Jurkat, Clone E6-1 (cell line): ENCODE results near the gene PRRT1B.
A peak's percentile ranks its signal among the peaks of the same experiment; 100 is the strongest.

Source experiments
- DNase-seq: peaks from one replicate; pipeline ENCODE4 v3.0.0-alpha.2; 2011; ENCODE audit warnings: low read depth, low spot score
- H3K4me3 ChIP-seq: 2 replicates; pipeline ENCODE4 v1.5.1; 2011; ENCODE audit warnings: mild to moderate bottlenecking, low read length, control low read depth, moderate library complexity

Gene PRRT1B

GRCh38 chr9:131590907-131591844 is 45.9 kb downstream of the PRRT1B start:
- DNase-seq: peak; percentile 53
- no peak overlapping the region for H3K4me3 ChIP-seq

DNA sequence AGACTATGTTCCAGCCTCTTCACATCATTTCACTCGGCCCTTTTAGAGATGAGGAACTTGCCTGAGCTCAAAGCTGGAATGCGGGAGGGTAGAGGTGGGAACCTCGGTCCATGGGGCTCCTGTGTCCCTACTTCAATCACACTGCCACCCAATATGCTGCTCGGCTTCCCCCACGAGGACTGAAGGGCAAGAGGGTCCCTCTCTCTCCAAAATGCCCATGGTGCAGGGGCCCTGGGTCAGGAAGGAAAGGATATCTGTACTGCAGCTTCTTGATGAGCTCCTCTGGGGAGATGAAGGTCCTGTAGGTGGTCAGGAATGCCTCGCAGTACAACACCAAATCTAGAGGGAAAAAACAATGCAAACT is 46.5 kb downstream of the PRRT1B start:
- H3K4me3 ChIP-seq: no peak overlapping the region
- no peak for DNase-seq

- no peak for DNase-seq
- no peak overlapping the region for H3K4me3 ChIP-seq
These were observed 47.9 kb downstream of the PRRT1B start for GRCh38 chr9:131593091-131593820.

GRCh38 chr9:131593936-131594665 is 48.8 kb downstream of the PRRT1B start:
- H3K4me3 ChIP-seq: no peak overlapping the region
- no peak for DNase-seq

- no peak overlapping the region for H3K4me3 ChIP-seq
- no peak for DNase-seq
These were observed 49.8 kb downstream of the PRRT1B start for GRCh38 chr9:131594906-131595665.

- no peak for DNase-seq
- no peak overlapping the region for H3K4me3 ChIP-seq
These were observed 50.5 kb downstream of the PRRT1B start for GRCh38 chr9:131595696-131596429.

GRCh38 chr9:131596430-131596743 is 51.1 kb downstream of the PRRT1B start:
- no peak for DNase-seq
- no peak overlapping the region for H3K4me3 ChIP-seq

- DNase-seq: no peak
- no peak overlapping the region for H3K4me3 ChIP-seq
These were observed 51.9 kb downstream of the PRRT1B start for GRCh38 chr9:131597246-131597645.

GRCh38 chr9:131598121-131598520 is 52.8 kb downstream of the PRRT1B start:
- DNase-seq: no peak

DNA sequence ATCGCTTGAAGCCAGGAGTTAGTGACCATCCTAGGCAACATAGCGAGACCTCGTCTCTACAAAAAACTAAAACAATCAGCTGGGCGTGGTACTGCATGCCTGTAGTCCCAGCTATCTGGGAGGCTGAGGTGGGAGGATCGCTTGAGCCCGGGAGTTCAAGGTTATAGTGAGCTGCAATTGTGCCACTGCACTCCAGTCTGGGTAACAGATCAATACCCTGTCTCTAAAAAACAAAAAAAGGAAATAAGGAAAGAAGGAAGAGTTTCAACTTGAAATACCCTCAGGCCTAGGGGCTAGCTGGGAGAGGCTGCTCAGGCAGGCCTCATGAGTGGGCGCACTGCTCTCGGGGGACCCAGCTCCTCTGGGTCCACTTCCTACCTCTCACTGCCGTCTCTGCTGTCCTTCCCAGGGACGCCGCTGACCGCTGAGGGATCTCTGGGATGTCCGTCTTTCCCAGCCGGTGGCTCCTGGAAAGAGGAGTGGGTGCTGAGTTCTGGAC is 56.4 kb downstream of the PRRT1B start:
- DNase-seq: no peak
- no peak overlapping the region for H3K4me3 ChIP-seq

More at GRCh38 chr9:131598121-131598520, 52.8 kb downstream of the PRRT1B start:
- H3K4me3 ChIP-seq: no peak overlapping the region

DNA sequence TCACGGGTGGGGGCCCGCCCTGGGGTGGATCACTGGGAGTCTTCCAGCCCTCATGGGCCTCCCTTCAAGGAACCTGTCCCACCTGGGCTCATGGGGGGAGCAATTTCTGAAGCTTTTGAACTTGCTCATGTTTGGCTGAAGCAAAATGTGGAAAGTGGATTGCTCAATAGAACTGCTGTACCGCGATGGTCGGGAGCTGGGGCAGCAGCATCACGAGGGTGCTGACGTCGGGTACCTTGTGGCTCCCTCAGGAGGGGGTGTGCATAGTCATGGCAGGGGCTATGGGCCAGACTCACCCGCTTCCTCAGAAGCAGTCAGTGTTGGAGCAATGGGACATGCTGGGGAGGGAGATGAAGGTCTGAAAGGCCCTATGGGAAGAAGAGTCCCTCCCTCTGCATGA is 57.9 kb downstream of the PRRT1B start:
- DNase-seq: no peak
- no peak overlapping the region for H3K4me3 ChIP-seq

DNA sequence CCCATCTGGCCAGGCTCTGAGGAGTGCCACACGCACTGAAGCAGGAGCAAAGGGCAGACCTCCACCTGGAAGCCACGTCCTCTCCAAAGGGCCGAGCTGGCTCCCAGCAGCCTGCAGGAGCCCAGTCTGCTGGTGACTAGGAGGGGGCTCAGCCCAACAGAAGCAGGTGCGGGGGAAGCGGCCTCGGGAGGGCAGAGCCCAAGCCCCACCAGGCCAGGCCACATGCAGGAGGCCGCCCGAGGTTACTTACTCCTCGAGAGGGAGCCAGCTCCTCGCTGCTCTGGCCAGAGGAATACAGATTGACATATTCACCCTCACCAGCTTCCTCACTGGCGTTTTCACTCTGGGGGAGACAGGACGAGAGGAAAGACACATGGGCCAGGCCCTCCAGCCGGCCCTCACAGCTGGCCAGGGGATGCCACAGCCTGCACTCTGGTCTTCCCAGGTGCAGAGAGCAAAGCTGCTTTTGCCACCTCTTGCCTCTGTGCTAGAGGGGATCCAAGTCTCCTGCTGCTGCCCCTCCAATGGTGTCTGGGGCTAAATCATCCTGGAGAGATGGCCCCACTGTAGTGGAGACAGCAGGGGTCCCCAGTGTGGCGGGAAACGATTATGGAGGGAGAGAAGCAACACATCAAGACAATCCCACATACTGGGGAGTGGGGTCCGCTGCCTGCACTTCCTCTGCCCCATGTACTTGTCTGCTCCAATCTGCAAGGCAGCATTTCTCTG is 58.6 kb downstream of the PRRT1B start:
- no peak overlapping the region for H3K4me3 ChIP-seq
- DNase-seq: no peak

GRCh38 chr9:131605770-131606590 is 60.7 kb downstream of the PRRT1B start:
- no peak for DNase-seq

DNA sequence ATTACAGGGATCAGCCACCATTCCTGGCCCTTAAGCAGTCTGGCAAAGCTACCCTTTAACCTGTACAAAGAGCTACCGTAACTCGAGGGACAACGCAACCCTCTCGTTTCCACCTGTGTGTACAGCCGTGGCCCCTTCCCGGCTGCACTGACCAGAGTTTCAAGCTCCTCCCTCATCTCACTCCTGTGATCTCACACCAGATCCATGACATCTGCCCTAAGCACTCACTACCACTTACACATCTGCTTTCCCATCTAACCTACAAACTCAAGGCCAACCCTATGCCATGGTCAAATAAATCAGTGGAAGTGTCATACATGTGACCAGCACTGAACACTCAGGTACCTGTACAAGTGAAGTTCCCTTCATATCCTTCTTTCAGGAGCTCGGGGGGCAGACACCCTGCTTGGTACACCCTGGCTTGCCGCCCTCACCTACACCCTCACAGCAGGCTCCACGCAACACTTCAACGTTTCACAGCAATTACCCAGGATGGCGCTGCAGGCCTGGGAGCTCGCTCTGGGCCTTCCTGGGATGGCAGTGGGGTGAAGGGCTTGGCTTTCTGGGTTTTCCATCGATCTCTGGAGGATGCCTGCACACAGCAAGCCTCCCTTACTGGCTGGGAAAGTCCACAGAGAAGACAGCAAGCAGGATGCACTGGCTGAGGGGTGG is 61.7 kb downstream of the PRRT1B start:
- H3K4me3 ChIP-seq: no peak overlapping the region
- DNase-seq: no peak

More at GRCh38 chr9:131605770-131606590, 60.7 kb downstream of the PRRT1B start:
- H3K4me3 ChIP-seq: no peak overlapping the region

GRCh38 chr9:131607591-131607990 is 62.3 kb downstream of the PRRT1B start:
- no peak overlapping the region for H3K4me3 ChIP-seq
- no peak for DNase-seq

DNA sequence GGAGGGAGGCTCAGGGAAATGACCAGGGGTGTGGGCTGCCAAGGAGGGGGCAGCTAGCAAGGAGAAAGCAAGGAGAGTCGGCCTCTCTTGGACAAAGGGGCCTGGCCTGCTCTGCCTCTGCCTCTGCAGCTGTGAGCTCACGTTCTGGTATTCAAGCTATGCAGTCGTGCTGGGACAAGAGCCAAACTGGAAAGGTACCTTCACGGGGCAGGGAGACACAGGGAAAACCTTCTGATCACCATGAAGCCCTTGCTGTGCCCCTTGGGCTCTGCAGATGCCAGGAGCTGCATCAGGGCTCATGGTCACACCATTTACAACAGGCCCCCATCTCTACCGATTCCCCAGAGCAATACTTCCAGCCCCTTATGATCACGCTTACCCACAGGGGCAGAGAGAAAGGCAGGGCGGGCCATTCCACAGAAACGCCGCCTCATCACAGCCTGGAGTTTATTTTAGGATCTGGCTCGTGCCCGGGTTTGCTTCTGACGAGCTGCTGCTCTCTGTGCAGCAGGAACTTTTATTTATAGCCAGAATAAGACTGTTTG is 63.2 kb downstream of the PRRT1B start:
- no peak for DNase-seq
- H3K4me3 ChIP-seq: no peak overlapping the region
